HG02623 (cell line): ENCODE results near the gene TPBGL.

Experiments
- ATAC-seq: cut with Tn5 transposase; IDR thresholded peaks from one replicate; pipeline ENCODE4 v1.9.1; 2021; ENCODE audit warnings: moderate library complexity; ENCODE audit not compliant: unreplicated experiment

TPBGL gene

GRCh38 chr11:75245356-75246005 is 4.9 kb downstream of the TPBGL start:
- ATAC-seq = no peak

- ATAC-seq = no peak
Measured at GRCh38 chr11:75246006-75246670, 5.6 kb downstream of the TPBGL start.

DNA sequence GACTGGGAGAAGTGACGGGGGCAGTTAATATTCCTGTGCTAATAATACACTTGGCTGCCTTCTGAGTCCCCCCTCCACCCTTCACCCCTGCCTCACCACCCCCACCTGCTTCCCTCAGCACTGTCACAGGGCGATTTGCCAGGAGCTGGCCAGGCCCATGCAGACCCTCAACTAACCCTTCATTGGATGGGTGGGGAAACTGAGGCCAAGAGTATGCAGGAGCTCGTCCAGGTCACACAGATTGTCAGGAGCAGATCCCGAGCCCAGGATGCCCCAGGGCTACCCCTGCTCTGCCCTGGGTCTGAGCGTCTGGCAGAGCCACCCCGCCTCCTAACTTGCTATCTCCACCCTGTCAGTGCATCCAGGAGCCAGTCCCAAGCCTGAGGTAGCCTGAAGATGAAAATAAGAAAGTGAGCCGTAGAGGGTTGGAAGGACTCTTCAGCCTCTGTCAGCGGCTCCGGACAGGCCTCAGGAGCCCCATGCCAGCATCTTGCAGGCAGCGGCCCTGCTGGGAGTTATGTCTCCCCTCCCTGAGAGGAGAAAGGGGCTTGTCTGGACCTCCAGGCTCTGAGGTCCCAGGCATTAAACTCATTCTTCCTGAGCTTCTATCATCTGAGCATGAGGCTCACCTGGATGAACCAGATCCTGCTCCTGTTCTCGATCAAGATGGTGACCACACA is 6.2 kb downstream of the TPBGL start:
- ATAC-seq = no peak

- no peak for ATAC-seq
Measured at GRCh38 chr11:75248924-75249256, 8.3 kb downstream of the TPBGL start.

GRCh38 chr11:75249704-75250103 is 9.1 kb downstream of the TPBGL start:
- no peak for ATAC-seq

DNA sequence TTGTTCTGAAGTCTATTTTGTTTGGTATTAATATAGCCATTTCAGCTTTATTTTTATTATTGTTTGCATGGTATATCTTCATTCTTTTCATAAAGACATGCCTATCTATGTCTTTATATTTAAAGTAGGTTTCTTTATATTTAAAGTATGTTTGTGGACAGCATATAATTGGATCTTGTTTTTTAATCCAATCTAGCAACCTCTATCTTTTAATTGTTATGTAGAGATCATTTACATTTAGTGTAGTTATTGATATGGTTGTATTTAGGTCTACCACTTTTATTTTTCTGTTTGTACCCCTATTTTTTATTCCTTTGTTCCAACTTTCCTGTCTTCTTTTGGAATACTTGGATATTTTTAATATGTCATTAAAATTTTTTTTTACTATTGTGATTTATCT is 13.8 kb downstream of the TPBGL start:
- no peak for ATAC-seq

- no peak for ATAC-seq
Measured at GRCh38 chr11:75260396-75261170, 20.0 kb downstream of the TPBGL start.

GRCh38 chr11:75261902-75262361 is 21.4 kb downstream of the TPBGL start:
- no peak for ATAC-seq

GRCh38 chr11:75262436-75262835 is 21.9 kb downstream of the TPBGL start:
- ATAC-seq = no peak

DNA sequence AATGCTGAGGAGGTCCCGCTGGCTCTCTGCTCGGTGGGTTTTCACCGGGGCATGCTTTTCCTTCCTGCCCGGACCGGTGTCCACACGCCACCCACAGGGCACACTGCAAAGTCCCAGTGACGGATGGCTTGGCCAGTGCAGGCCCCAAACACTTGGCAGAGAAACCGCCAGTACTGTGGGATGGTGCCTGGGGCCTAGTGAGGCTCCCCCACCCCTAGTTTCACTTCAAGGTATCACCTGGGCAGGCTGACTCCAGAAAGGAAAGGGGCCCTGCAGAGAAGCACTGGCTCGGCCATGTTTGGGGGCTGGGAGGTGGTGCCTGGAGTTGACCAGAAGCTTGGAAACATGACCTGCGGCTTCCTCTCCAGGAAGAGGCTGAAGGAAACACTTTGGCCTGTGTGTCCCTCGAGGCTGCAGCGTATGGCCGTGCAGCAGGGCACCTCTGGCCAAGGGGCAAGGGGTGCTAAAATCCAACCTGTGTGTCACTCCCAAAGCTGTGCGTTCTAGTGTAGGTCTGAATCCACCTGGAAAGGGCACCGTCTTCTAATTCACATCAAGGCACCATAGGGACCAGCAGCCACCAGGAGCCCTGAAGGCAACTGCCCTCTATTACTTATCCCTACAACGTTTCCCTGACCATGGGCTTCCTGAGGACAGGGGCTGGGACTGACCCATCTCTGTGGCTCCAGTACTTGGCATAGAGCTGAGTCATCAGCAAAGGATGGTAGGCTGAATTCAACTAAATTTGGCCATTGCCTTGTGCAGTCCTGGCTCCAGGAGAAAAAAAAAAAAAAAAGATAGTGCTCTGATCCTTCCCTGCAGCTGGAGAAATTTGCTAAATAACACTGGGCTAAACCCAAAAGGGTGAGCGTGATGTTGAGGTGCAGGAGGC is 22.6 kb downstream of the TPBGL start:
- ATAC-seq = no peak

DNA sequence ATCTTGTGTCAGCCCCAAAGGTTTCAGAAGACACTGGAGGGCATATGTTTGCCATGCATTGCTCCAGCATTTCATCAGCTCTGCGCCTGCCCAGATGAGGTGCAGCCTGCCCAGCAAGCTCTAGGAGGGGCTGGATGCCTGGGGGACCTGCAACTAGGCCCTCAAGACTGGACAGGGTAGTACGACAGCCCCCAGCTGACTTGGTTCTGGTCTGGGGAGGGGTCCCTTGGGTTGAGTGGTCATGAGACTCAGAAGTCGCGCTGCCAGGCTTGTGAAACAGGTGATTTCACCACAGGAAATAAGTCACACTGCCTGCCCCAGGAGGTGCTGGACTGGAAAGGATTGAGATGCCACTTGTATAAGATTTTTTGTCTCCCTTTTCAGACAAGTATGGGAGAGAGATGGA is 23.4 kb downstream of the TPBGL start:
- ATAC-seq = no peak

- no peak for ATAC-seq
Measured at GRCh38 chr11:75264356-75264755, 23.8 kb downstream of the TPBGL start.

DNA sequence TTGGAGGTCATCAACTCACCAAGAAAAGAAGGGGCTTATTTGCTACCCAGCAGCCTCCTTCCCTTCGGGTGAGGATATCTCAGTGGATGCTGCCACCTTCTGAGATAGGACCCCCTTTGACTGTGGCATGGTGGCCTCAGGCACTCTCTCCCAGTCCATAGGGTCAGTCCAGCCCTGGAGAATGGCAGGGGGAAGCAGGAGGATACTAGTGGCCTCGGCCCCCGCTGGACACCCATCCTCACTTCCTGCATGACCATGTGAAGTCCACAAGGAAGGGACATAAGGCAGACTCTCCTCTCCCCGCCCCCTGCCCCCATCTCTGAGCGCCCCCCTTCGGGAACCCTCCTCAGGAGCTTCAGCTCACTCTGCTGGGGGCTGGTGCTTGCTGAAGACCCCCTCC is 24.4 kb downstream of the TPBGL start:
- ATAC-seq = no peak

DNA sequence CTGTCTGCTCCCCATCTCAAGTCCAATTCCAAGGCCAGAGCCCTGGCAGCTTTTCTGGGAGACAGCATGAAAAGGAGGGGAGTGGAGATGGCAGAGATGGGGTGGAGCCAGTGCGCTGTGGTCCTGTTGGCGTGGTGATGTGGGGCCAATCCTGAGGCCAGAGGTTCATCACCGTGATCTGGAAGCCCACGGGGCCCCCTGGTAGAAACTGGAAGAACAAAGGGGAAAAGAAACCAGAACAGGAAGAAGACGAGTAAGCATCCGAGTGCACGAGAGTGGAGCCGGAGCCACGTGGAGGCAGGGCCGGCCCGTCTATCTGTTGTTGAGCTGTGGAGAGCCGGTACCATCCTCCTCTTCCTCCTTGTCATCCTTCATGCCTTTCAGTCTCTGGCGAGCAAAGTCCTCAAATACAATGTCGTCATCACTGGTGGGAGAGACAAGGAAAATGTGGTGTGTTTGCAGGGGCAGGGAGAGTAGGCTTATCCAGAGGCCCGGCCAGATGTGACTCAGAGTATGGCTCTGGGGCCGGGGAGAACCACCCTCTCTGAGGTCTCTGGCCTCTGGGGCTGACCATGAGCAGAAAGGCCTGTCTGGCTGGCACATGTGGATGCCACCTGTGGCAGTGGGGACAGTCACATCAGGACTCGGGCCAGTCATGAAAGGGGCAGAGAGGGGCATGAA is 25.4 kb downstream of the TPBGL start:
- ATAC-seq = no peak

- no peak for ATAC-seq
Measured at GRCh38 chr11:75267171-75267970, 26.8 kb downstream of the TPBGL start.

DNA sequence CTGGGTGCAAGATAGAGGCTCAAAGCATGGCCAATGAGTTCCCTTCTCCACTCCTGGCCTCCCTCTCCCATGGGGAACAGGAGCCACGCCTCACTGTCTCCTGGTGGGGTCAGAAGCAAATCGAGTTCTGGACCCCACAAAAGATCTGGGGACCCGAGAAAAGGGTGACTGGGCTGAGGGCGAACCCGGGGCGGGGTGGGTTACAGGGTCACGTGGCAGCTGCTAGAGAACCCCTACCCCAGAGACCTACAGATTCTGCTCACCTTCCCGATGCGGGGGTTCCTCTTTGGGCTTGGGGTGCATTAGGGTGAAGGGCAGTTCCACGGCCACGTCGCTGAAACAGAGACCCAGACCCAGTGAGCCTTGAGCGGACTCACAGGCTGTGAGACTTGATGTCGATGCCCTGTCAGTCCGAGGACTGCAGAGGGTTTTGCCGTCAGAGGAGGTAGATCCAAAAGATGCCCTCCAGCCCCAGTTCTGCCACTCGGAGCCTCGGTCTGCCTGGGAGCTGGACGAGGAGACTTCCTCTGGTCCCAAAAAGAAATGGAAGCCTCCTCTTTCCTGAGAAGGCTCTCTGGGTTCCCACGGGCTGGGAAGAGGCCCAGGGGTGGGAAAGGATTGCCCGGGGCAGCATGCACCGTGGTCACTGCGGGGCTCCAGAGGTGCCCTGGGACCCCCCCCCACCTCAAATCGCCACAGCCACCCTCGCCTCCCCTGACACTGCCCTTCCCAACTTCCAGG is 28.2 kb downstream of the TPBGL start:
- ATAC-seq = no peak

- ATAC-seq = no peak
Measured at GRCh38 chr11:75269367-75269660, 28.7 kb downstream of the TPBGL start.

GRCh38 chr11:75269896-75270295 is 29.3 kb downstream of the TPBGL start:
- ATAC-seq = no peak
